Measurements from ENCODE around the gene C21orf58. TPM values are rescaled to one million over a fixed set of nuclear protein-coding genes. Genes with fewer than 3 reads are reported as not detected.

C21orf58 gene
- total RNA-seq, 1 donor from 2014 or later = 33.4 TPM

DNA sequence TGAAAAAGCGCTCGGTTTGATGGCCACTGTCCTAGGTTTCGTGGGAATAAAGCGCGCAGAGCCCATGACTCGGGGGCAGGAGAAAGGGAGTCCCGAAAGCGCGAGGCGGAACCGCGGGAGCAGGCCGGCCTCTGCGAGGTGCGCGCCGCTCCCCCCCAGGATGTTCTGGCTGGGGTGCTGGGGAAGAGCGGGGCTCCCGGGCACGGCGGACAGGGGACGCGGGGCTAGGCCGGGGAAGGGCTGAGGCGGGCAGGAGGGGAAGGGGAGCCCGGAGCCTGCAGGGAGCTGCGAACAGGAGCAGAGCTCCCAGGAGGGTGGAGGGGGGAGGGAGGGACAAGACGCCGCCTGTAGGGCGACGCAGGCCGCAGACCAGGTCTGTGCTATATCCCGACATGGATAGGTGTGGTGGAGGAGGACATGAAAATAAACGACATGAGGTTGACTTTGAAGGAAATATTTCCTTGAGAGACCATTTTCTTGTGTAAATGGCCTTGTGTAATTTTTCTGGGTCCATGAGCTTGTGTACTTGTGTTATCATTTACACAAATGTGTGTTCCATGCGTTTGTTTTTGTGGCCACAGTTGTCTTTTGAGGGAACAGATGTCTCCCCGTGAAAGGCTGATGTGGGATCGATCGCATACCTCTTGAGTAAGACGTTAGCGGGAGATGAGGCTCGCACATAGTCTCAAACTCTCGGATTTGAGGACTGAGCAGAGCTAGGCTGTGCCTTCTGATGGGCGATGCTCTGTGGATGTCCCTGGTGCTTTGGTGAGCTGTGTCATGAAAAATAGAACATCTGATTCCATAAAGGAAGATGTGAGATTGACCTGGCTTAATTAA is 1.6 kb upstream of the C21orf58 start:
- no peaks in the 10 kb centered on the region for H3K27me3 Mint-ChIP-seq
- peaks cover 35% of the 10 kb centered on the region for H3K4me1 Mint-ChIP-seq
- peaks cover 46% of the 10 kb centered on the region for H3K36me3 Mint-ChIP-seq (ENCODE audit: low read depth)
- peak overlapping the region; percentile 97 for H3K4me3 Mint-ChIP-seq
- intact Hi-C loops (cut with micrococcal nuclease) = loop anchor here (2.0 kb wide), 1 partner anchor 134 kb away; the partner anchor contains the start of gene DIP2A
- peak; percentile 85 for DNase-seq
- no peaks in the 10 kb centered on the region for H3K9me3 Mint-ChIP-seq
- H3K27ac Mint-ChIP-seq = peak overlapping the region; percentile 86

GRCh38 chr21:46324390-46325072 is 861 bp upstream of the C21orf58 start:
- H3K4me1 Mint-ChIP-seq = peaks cover 35% of the 10 kb centered on the region
- H3K27me3 Mint-ChIP-seq = no peaks in the 10 kb centered on the region
- peak overlapping the region; percentile 86 for H3K27ac Mint-ChIP-seq
- H3K4me3 Mint-ChIP-seq = peak overlapping the region; percentile 97
- intact Hi-C loops (cut with micrococcal nuclease) = loop anchor here (1.0 to 5.0 kb wide), 5 partner anchors 43 to 507 kb away; partner anchors contain the start of genes DIP2A and LSS
- DNase-seq = peak; percentile 96
- no peaks in the 10 kb centered on the region for H3K9me3 Mint-ChIP-seq
- peaks cover 43% of the 10 kb centered on the region for H3K36me3 Mint-ChIP-seq (ENCODE audit: low read depth)

GRCh38 chr21:46323227-46323709 is 402 bp downstream of the C21orf58 start:
- DNase-seq = no peak
- H3K27ac Mint-ChIP-seq = peak overlapping the region; percentile 99
- no peaks in the 10 kb centered on the region for H3K9me3 Mint-ChIP-seq
- intact Hi-C loops (cut with micrococcal nuclease) = loop anchor here (2.0 to 5.0 kb wide), 4 partner anchors 36 to 506 kb away; partner anchors contain the start of gene YBEY
- peak overlapping the region; percentile 97 for H3K4me3 Mint-ChIP-seq
- peaks cover 32% of the 10 kb centered on the region for H3K4me1 Mint-ChIP-seq
- H3K27me3 Mint-ChIP-seq = no peaks in the 10 kb centered on the region
- H3K36me3 Mint-ChIP-seq (ENCODE audit: low read depth) = peaks cover 35% of the 10 kb centered on the region

DNA sequence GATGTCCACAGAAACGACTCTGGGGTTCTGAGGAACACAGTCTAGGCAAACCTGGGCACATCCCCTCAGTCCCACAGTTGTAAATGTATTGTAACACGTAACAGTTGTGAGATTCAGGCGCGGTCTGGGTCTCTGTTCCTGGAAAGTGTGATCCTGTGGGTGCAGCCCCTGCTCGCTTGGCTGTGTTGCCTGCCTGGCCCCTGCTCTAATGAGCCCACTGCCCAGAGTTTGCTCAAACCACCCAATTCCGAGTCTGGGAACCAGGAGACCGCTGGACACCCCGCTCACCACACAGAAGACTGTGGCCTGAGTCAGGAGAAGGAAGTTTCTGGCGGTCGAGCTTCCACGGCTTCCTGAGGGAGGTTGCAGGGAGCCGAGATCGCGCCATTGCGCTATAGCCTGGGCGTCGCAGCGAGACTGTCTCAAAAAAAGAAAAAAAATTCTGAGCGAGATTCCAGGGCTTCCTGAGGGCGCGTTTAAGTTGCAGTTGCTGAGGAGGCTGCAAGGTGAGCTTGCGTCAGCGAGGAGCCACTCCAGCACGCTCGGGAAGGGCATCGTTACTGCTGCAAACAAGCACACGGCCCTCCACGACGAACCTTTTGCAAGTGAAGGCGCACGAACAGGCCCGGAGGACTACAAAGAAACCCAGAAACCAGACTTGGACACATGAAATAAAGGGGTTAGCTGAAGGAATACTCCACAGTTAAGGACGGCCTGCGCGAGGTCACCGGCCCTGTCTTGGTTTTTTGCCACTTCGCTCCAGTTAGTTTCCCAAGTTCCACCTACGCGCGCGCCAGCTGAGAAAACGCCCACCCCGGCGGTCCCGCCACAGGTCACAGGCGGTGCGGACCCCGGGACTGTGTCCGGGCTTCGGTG is 1.1 kb downstream of the C21orf58 start:
- peak overlapping the region; percentile 99 for H3K27ac Mint-ChIP-seq
- H3K36me3 Mint-ChIP-seq (ENCODE audit: low read depth) = peaks cover 32% of the 10 kb centered on the region
- no peaks in the 10 kb centered on the region for H3K9me3 Mint-ChIP-seq
- DNase-seq = peak; percentile 76
- peak overlapping the region; percentile 97 for H3K4me3 Mint-ChIP-seq
- intact Hi-C loops (cut with micrococcal nuclease) = loop anchor here (2.0 to 5.0 kb wide), 4 partner anchors 36 to 505 kb away; partner anchors contain the start of gene YBEY
- no peaks in the 10 kb centered on the region for H3K27me3 Mint-ChIP-seq
- peaks cover 32% of the 10 kb centered on the region for H3K4me1 Mint-ChIP-seq

- Mint-ChIP-seq H3K4me1 (peaks cover 20% of the 10 kb centered on the region), H3K9me3 (no peaks in the 10 kb centered on the region), H3K27ac (peak overlapping the region; percentile 60), H3K27me3 (no peaks in the 10 kb centered on the region), H3K36me3 (ENCODE audit: low read depth) (peaks cover 22% of the 10 kb centered on the region), H3K4me3 (peak overlapping the region; percentile 63)
- no peak for DNase-seq
- intact Hi-C loops (cut with micrococcal nuclease) = loop anchor here (5.0 kb wide), 3 partner anchors 47 to 503 kb away; no protein-coding TSS in a partner anchor
Observed at GRCh38 chr21:46320331-46320801, 3.3 kb downstream of the C21orf58 start.

- no peak overlapping the region for H3K4me3 Mint-ChIP-seq
- no peaks in the 10 kb centered on the region for H3K9me3 Mint-ChIP-seq
- peaks cover 19% of the 10 kb centered on the region for H3K4me1 Mint-ChIP-seq
- intact Hi-C loops (cut with micrococcal nuclease) = no loop called here
- H3K27ac Mint-ChIP-seq = no peak overlapping the region
- DNase-seq = no peak
- H3K36me3 Mint-ChIP-seq (ENCODE audit: low read depth) = peaks cover 27% of the 10 kb centered on the region
- H3K27me3 Mint-ChIP-seq = no peaks in the 10 kb centered on the region
Observed at GRCh38 chr21:46319186-46319585, 4.5 kb downstream of the C21orf58 start.

DNA sequence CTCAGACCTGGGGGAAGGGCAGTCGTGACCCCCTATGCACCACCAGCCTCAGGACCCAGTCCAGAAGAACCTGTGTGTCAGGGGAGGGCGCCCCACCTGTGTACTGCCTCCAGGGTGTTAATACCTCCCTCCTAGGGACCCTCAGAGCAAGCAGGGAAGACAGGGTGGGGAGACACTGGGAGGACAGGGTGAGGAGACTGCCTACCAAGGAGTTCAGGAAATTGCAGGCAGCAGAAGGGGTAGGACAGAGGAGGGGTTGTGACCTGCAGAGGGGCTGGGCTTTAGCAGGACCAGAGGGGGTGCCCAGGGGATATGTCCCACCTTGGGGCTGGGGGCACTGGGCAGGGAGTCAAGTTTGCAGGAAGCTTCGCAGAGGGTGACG is 5.2 kb downstream of the C21orf58 start:
- Mint-ChIP-seq H3K4me3 (no peak overlapping the region), H3K36me3 (ENCODE audit: low read depth) (peaks cover 27% of the 10 kb centered on the region), H3K27ac (no peak overlapping the region), H3K27me3 (no peaks in the 10 kb centered on the region), H3K4me1 (peaks cover 19% of the 10 kb centered on the region), H3K9me3 (no peaks in the 10 kb centered on the region)
- DNase-seq = no peak
- intact Hi-C loops (cut with micrococcal nuclease) = no loop called here

GRCh38 chr21:46317710-46318463 is 5.8 kb downstream of the C21orf58 start:
- Mint-ChIP-seq H3K4me3 (no peak overlapping the region), H3K27me3 (no peaks in the 10 kb centered on the region), H3K9me3 (peaks cover under 1% of the 10 kb centered on the region), H3K4me1 (peaks cover 19% of the 10 kb centered on the region), H3K36me3 (ENCODE audit: low read depth) (peaks cover 28% of the 10 kb centered on the region), H3K27ac (no peak overlapping the region)
- intact Hi-C loops (cut with micrococcal nuclease) = no loop called here
- DNase-seq = no peak

GRCh38 chr21:46316708-46317324 is 6.9 kb downstream of the C21orf58 start:
- Mint-ChIP-seq H3K4me1 (peaks cover 14% of the 10 kb centered on the region), H3K36me3 (ENCODE audit: low read depth) (peaks cover 33% of the 10 kb centered on the region)
- intact Hi-C loops (cut with micrococcal nuclease) = no loop called here

GRCh38 chr21:46314441-46315020 is 9.1 kb downstream of the C21orf58 start:
- Mint-ChIP-seq H3K9me3 (peaks cover 3% of the 10 kb centered on the region), H3K4me3 (no peak overlapping the region), H3K27me3 (no peaks in the 10 kb centered on the region), H3K27ac (no peak overlapping the region), H3K4me1 (no peaks in the 10 kb centered on the region), H3K36me3 (ENCODE audit: low read depth) (peaks cover 30% of the 10 kb centered on the region)
- intact Hi-C loops (cut with micrococcal nuclease) = no loop called here
- DNase-seq = no peak

More at GRCh38 chr21:46316708-46317324, 6.9 kb downstream of the C21orf58 start:
- Mint-ChIP-seq H3K4me3 (no peak overlapping the region), H3K27me3 (no peaks in the 10 kb centered on the region), H3K9me3 (peaks cover 3% of the 10 kb centered on the region), H3K27ac (no peak overlapping the region)
- no peak for DNase-seq

DNA sequence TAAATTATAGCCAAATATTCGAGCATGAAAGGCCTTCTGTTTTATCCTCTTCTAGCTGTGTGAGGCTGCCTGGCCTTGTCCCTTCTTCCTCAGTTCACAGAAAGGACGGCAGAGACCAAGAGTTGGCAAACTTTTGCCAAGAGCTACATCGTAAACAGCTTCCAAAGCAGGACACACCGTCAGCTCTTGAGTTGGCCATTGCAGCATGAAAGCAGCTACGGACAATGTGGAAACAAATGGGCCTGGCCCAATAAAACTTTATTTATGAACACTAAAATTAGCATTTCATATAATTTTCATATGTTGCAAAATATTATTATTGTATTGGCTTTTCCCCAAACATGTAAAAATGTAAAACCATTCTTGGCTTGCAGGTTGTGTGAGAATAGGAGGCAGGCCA is 10.7 kb downstream of the C21orf58 start:
- Mint-ChIP-seq H3K4me1 (no peaks in the 10 kb centered on the region), H3K36me3 (ENCODE audit: low read depth) (peaks cover 34% of the 10 kb centered on the region), H3K27me3 (no peaks in the 10 kb centered on the region), H3K27ac (no peak overlapping the region), H3K9me3 (peaks cover 3% of the 10 kb centered on the region), H3K4me3 (no peak overlapping the region)
- DNase-seq = no peak
- intact Hi-C loops (cut with micrococcal nuclease) = no loop called here

- Mint-ChIP-seq H3K4me1 (no peaks in the 10 kb centered on the region), H3K4me3 (no peak overlapping the region), H3K27ac (no peak overlapping the region), H3K27me3 (no peaks in the 10 kb centered on the region), H3K36me3 (ENCODE audit: low read depth) (peaks cover 40% of the 10 kb centered on the region), H3K9me3 (peaks cover 3% of the 10 kb centered on the region)
- intact Hi-C loops (cut with micrococcal nuclease) = no loop called here
- no peak for DNase-seq
Observed at GRCh38 chr21:46311568-46311967, 12.1 kb downstream of the C21orf58 start.

Data from activated CD4-positive, alpha-beta T cell treated with anti-CD3 and anti-CD28 coated beads, Interleukin-2, amount 10 ng/mL, durations not matched to agents 24 days and 14 days (primary cell).